ENCODE data around the gene HRAS. TPM values are rescaled to one million over a fixed set of nuclear protein-coding genes. Genes with fewer than 3 reads are reported as not detected.

The HRAS gene
- total and polyA plus RNA-seq, 10 of the 15 experiments (the other 5 are each of a cell fraction or from before 2014, with no cell fraction given), result 2.8 to 72.4 (median 31.7) TPM

- Histone ChIP-seq H3K79me2 (ENCODE audit: control insufficient read depth, insufficient read depth, low read length) (no peaks in the 10 kb centered on the region), H3K27ac (ENCODE audit: control insufficient read depth, insufficient read depth) (no peak overlapping the region), H2AFZ (ENCODE audit: control insufficient read depth, low read depth, low read length) (no peak overlapping the region), H3K9me3 (replicated peaks; ENCODE audit: control insufficient read depth, insufficient read depth, low read length) (no peaks in the 10 kb centered on the region), H3K4me1 (ENCODE audit: control insufficient read depth, insufficient read depth, low read length) (no peaks in the 10 kb centered on the region), H3K4me2 (ENCODE audit: control insufficient read depth, insufficient read depth) (no peak overlapping the region), H4K20me1 (ENCODE audit: control insufficient read depth, insufficient read depth) (no peaks in the 10 kb centered on the region), H3K27me3 (replicated peaks in 1 of 2; ENCODE audit: control insufficient read depth in 2 of 2, insufficient read depth in 2 of 2, low read length in 1 of 2) (peaks cover 0 to 5% of the 10 kb centered on the region in 2 experiments; a peak in 2 of 4 replicates), H3K36me3 (ENCODE audit: control insufficient read depth in 2 of 2, insufficient read depth in 2 of 2, low read length in 1 of 2) (no peaks in the 10 kb centered on the region), H3K4me3 (no peak overlapping the region), H3K9ac (ENCODE audit: control insufficient read depth, insufficient read depth, low read length) (no peak overlapping the region)
- no TSS peak for BruUV-seq (replicated peaks)
- FAIRE-seq (no peak), ATAC-seq (no peak), DNase-seq (ENCODE audit: low read depth, low spot score) (no peak)
- RAD21 ChIA-PET (ENCODE audit: unreplicated experiment), result interaction anchor here (0.5 to 2.6 kb wide), 4 partner anchors 116 to 172 kb away, joined by 3 to 22 read pairs (median 12); partner anchors contain the start of genes DEAF1 and TMEM80
- POLR2A ChIA-PET, result interaction anchor here (1.4 kb wide), 1 partner anchor 18 kb away, joined by 5 read pairs; the partner anchor contains the start of gene HRAS
- intact Hi-C loops (cut with micrococcal nuclease; ENCODE audit: unreplicated experiment) (loop anchor here (2.0 kb wide), 1 partner anchor 169 kb away; no protein-coding TSS in a partner anchor), in situ Hi-C loops (cut with MboI) (no loop called here)
- SMC1A ChIA-PET (ENCODE audit: uncharacterized antibody, unreplicated experiment), result interaction anchor here (1.0 kb wide), 1 partner anchor 169 kb away, joined by 4 read pairs; no protein-coding TSS in a partner anchor
- CTCF ChIA-PET, result interaction anchor here (0.9 to 1.8 kb wide), 5 partner anchors 15 to 243 kb away, joined by 3 to 54 read pairs (median 3); no protein-coding TSS in a partner anchor
- 42% methylated on average over 10 of the region's 11 CpGs for WGBS (ENCODE audit: insufficient coverage, insufficient replicate concordance, low lambda C conversion rate, missing lambda C conversion rate)
- TF ChIP-seq FOXK2 (IDR thresholded peaks at IDR 0.05) (no peak), SUZ12 (IDR thresholded peaks at IDR 0.05; ENCODE audit: unreplicated experiment) (no peak), NFYB (IDR thresholded peaks at IDR 0.05; ENCODE audit: insufficient read depth, low read depth, low read length) (no peak), REST (IDR thresholded peaks at IDR 0.05; ENCODE audit: low read depth, low read length) (no peak), ATF3 (IDR thresholded peaks at IDR 0.05; ENCODE audit: borderline replicate concordance, extremely low read depth, low read depth, low read length) (no peak), MXI1 (IDR thresholded peaks at IDR 0.05; ENCODE audit: low read depth, low read length) (no peak), GABPA (IDR thresholded peaks at IDR 0.05; ENCODE audit: low read depth) (no peak), IKZF2 (IDR thresholded peaks at IDR 0.05) (no peak), PML (IDR thresholded peaks at IDR 0.05; ENCODE audit: low read length) (no peak), USF2 (IDR thresholded peaks at IDR 0.05; ENCODE audit: borderline replicate concordance, low read depth, low read length) (no peak), HDAC2 (IDR thresholded peaks at IDR 0.05) (no peak)
Observed at GRCh38 chr11:553988-554340, 18.6 kb upstream of the HRAS start.
